Astrocyte (in vitro differentiated cells and primary cell): ENCODE measurements around the gene MCF2L.

Source experiments
- CTCF ChIP-seq: IDR thresholded peaks from 2 replicates; pipeline ENCODE4 v1.5.1; 2011; ENCODE audit warnings: low read depth, mild to moderate bottlenecking, inconsistent platforms, low read length, moderate library complexity; ENCODE audit not compliant: insufficient read depth
- EZH2 ChIP-seq: IDR thresholded peaks from 2 replicates; pipeline ENCODE4 v1.6.1; 2012; ENCODE audit warnings: mild to moderate bottlenecking, low read length, inconsistent platforms; ENCODE audit not compliant: insufficient read depth

GRCh38 chr13:113052971-113053370 lies 84.0 kb downstream of the MCF2L start:
- TF ChIP-seq CTCF (no peak), EZH2 (no peak)
